ENCODE results near the gene SLC31A2. TPM values are rescaled to one million over a fixed set of nuclear protein-coding genes. Genes with fewer than 3 reads are reported as not detected.
"Not testable (repeated sequence)": the region's sequence is repeated elsewhere in the genome, so short reads cannot be mapped to it uniquely, and the experiment has no call there.

The SLC31A2 gene
- total and polyA plus RNA-seq, 2 donors from 2014 or later, result 10.6 to 18.6 TPM

DNA sequence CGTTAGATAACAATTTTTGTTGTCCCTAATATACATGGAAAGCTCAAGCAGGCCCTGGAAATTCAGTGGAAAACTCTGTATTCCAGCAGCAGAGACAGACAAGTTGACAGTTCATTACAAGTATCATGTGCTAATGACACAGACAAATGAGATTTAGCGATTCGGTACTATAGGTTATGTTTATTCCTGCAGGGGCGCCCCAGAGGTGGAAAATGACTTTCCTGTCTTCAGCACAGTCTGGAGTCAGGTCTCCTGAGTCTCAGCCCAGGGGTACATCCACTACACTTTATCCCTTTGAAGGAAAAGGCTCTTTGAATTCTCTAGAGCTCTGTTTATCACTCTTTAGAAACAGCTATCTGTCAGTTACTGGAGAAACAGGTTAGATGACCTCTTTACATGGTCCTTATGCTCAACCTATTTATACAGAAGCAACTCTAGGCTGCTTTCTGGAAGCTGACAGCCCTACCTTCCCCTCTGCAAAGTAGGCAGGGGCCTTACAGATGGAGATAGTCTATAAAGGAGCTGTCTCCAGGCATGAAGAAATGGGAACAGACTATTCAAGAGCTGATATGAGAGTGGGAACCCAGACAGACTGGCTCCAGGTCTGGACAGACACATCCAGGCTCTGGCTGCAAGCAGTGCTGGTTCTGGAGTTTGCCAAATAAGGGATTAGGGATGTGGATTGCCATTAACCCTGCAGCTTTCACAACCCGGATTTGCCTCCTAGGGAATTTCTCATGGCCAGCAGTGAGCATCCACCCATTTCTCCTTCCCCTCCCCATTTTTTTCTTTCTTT, 7.2 kb upstream of the SLC31A2 start:
- no peak overlapping the region for H3K4me3 ChIP-seq (ENCODE audit: low read length in 3 of 3)
- no peak for FAIRE-seq
- intact Hi-C loops (cut with DNase I), result no loop called here

DNA sequence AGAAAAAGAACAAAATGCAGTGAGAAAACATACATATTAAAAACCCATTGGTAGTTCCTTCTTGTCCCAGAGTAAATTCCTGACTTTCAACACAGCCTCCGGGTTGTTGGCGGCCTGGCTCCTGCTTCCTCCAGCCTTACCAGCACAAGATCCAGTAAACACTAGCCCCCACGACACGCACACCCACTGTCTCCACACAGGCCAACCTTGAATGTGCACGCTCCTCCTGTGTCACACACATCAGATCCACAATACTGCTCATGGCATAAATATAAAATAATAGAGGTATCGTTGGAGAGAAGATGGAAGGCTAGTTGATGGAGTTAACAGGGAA, 2.5 kb upstream of the SLC31A2 start:
- Histone ChIP-seq H3K36me3 (ENCODE audit: control insufficient read depth in 2 of 3, insufficient read depth in 3 of 3, low read length in 3 of 3) (no peaks in the 10 kb centered on the region), H3K27me3 (ENCODE audit: control insufficient read depth, insufficient read depth, low read length) (no peaks in the 10 kb centered on the region), H3K27ac (ENCODE audit: low read depth in 2 of 2, low read length in 2 of 2) (no peak overlapping the region), H3K4me3 (ENCODE audit: low read length in 3 of 3) (no peak overlapping the region), H3K4me1 (ENCODE audit: control insufficient read depth in 2 of 3, insufficient read depth in 2 of 3, low read depth in 1 of 3, low read length in 3 of 3) (peaks cover 0 to 14% (median 9%) of the 10 kb centered on the region in 3 donors), H3K9ac (ENCODE audit: low read length in 3 of 3) (no peak overlapping the region), H3K9me3 (ENCODE audit: control insufficient read depth in 2 of 3, insufficient read depth in 1 of 3, low read length in 3 of 3) (no peaks in the 10 kb centered on the region)
- intact Hi-C loops (cut with DNase I), result no loop called here
- TF ChIP-seq, protein P1, sequence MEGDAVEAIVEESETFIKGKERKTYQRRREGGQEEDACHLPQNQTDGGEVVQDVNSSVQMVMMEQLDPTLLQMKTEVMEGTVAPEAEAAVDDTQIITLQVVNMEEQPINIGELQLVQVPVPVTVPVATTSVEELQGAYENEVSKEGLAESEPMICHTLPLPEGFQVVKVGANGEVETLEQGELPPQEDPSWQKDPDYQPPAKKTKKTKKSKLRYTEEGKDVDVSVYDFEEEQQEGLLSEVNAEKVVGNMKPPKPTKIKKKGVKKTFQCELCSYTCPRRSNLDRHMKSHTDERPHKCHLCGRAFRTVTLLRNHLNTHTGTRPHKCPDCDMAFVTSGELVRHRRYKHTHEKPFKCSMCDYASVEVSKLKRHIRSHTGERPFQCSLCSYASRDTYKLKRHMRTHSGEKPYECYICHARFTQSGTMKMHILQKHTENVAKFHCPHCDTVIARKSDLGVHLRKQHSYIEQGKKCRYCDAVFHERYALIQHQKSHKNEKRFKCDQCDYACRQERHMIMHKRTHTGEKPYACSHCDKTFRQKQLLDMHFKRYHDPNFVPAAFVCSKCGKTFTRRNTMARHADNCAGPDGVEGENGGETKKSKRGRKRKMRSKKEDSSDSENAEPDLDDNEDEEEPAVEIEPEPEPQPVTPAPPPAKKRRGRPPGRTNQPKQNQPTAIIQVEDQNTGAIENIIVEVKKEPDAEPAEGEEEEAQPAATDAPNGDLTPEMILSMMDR (IDR thresholded peaks at IDR 0.05; ENCODE audit: borderline replicate concordance, extremely low read depth, insufficient read depth), result no peak
- FAIRE-seq (no peak), DNase-seq (no peak)

More for the DNA sequence above, 7.2 kb upstream of the SLC31A2 start:
- H3K4me1 ChIP-seq (ENCODE audit: control insufficient read depth in 2 of 3, insufficient read depth in 2 of 3, low read depth in 1 of 3, low read length in 3 of 3), result no peaks in the 10 kb centered on the region
- no peaks in the 10 kb centered on the region for H3K9me3 ChIP-seq (ENCODE audit: control insufficient read depth in 2 of 3, insufficient read depth in 1 of 3, low read length in 3 of 3)
- TF ChIP-seq, protein P1 (IDR thresholded peaks at IDR 0.05; ENCODE audit: borderline replicate concordance, extremely low read depth, insufficient read depth), result no peak
- H3K27me3 ChIP-seq (ENCODE audit: control insufficient read depth, insufficient read depth, low read length), result no peaks in the 10 kb centered on the region
- H3K9ac ChIP-seq (ENCODE audit: low read length in 3 of 3), result no peak overlapping the region
- DNase-seq, result no peak
- no peak overlapping the region for H3K27ac ChIP-seq (ENCODE audit: low read depth in 2 of 2, low read length in 2 of 2)
- no peaks in the 10 kb centered on the region for H3K36me3 ChIP-seq (ENCODE audit: control insufficient read depth in 2 of 3, insufficient read depth in 3 of 3, low read length in 3 of 3)

DNA sequence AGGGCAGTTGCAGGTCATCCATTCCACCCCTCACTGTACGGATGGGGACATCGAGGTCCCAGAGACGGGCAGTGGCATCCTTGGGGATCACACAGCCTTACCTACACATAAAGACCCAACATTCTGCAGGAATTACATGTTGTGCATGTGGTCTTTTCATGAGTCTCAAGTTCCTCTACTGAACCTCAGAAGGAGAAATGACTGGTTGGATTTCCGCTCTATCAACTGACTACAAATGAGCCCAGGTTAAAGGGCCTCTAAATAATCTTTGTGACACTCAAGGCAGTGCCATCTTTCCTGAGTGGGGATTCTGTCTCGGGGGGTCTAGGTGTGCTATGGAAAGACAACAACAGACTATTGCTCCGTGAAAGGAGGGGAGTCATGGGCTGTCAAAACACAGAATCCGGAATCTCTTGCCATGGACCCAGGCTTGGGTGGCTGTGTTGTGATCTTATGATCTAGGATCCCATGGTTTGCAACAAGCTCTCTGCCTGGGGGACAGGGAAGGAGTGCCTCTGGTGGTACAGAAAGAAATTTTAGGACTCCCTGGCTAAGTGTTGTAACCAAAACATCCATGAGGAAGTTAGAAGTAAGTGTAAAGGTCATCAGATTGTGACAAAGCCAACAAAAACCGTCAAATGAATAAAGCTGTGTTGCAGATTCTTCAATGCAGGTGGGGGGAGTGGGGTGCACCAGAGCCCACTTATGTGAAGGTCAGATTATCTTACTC, 1.9 kb upstream of the SLC31A2 start:
- Histone ChIP-seq H3K27ac (ENCODE audit: low read depth in 2 of 2, low read length in 2 of 2) (no peak overlapping the region), H3K27me3 (ENCODE audit: control insufficient read depth, insufficient read depth, low read length) (no peaks in the 10 kb centered on the region), H3K4me1 (ENCODE audit: control insufficient read depth in 2 of 3, insufficient read depth in 2 of 3, low read depth in 1 of 3, low read length in 3 of 3) (peaks cover 0 to 14% (median 9%) of the 10 kb centered on the region in 3 donors), H3K36me3 (ENCODE audit: control insufficient read depth in 2 of 3, insufficient read depth in 3 of 3, low read length in 3 of 3) (peaks cover 0 to 2% (median 0%) of the 10 kb centered on the region in 3 donors), H3K4me3 (ENCODE audit: low read length in 3 of 3) (no peak overlapping the region), H3K9ac (ENCODE audit: low read length in 3 of 3) (no peak overlapping the region), H3K9me3 (ENCODE audit: control insufficient read depth in 2 of 3, insufficient read depth in 1 of 3, low read length in 3 of 3) (no peaks in the 10 kb centered on the region)
- FAIRE-seq (no peak), DNase-seq (no peak)
- TF ChIP-seq, protein P1 (IDR thresholded peaks at IDR 0.05; ENCODE audit: borderline replicate concordance, extremely low read depth, insufficient read depth), result no peak
- intact Hi-C loops (cut with DNase I), result no loop called here

DNA sequence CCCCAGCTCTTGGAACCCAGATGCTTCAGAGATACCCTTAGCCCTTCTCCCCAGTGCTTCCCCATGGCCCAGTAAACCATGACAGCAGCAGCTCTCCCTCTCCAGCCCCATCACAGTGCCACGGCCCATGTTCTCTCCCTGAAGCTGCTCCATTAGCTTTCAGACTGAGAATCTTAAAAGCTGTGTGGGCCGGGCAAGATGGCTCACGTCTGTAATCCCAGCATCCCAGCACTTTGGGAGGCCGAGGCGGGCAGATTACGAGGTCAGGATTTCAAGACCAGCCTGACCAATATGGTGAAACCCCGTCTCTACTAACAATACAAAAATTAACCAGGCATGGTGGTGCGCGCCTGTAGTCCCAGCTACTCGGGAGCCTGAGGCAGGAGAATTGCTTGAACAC, 1.2 kb upstream of the SLC31A2 start:
- H3K27ac ChIP-seq (ENCODE audit: low read depth in 2 of 2, low read length in 2 of 2), result not testable (repeated sequence)

More for the DNA sequence above, 1.2 kb upstream of the SLC31A2 start:
- DNase-seq; H3K36me3 ChIP-seq (ENCODE audit: control insufficient read depth in 2 of 3, insufficient read depth in 3 of 3, low read length in 3 of 3); H3K4me3 ChIP-seq (ENCODE audit: low read length in 3 of 3); FAIRE-seq; H3K27me3 ChIP-seq (ENCODE audit: control insufficient read depth, insufficient read depth, low read length); H3K9ac ChIP-seq (ENCODE audit: low read length in 3 of 3); intact Hi-C loops (cut with DNase I); H3K9me3 ChIP-seq (ENCODE audit: control insufficient read depth in 2 of 3, insufficient read depth in 1 of 3, low read length in 3 of 3): not testable (repeated sequence)
- H3K4me1 ChIP-seq (ENCODE audit: control insufficient read depth in 2 of 3, insufficient read depth in 2 of 3, low read depth in 1 of 3, low read length in 3 of 3), result peaks cover 0 to 14% (median 9%) of the 10 kb centered on the region in 3 donors

Data from kidney (tissue), 14 donors.